AG09309 (cell line): Measurements from ENCODE around the gene KCNQ2.

Experiments used
- DNase-seq: peaks from one replicate; pipeline ENCODE4 v3.0.0-alpha.2; 2010; ENCODE audit warnings: low read depth
- H3K4me3 ChIP-seq: 2 replicates; pipeline ENCODE4 v1.5.1; 2011; ENCODE audit warnings: mild to moderate bottlenecking, low read depth, low read length, moderate library complexity; ENCODE audit not compliant: control insufficient read depth
- CTCF ChIP-seq: IDR thresholded peaks from 2 replicates; pipeline ENCODE4 v1.5.1; 2011; ENCODE audit warnings: mild to moderate bottlenecking, low read depth, low read length, inconsistent platforms; ENCODE audit not compliant: insufficient read depth, control insufficient read depth; ENCODE audit errors: missing control alignments

Gene KCNQ2

GRCh38 chr20:63455568-63455859, 16.9 kb downstream of the KCNQ2 start:
- H3K4me3 ChIP-seq, result no peak overlapping the region
- TF ChIP-seq CTCF, result no peak

GRCh38 chr20:63454731-63455567, 17.5 kb downstream of the KCNQ2 start:
- TF ChIP-seq CTCF, result no peak
- DNase-seq, result no peak
- H3K4me3 ChIP-seq, result no peak overlapping the region

More at GRCh38 chr20:63455568-63455859, 16.9 kb downstream of the KCNQ2 start:
- no peak for DNase-seq

GRCh38 chr20:63452821-63453523, 19.5 kb downstream of the KCNQ2 start:
- H3K4me3 ChIP-seq, result no peak overlapping the region
- DNase-seq, result no peak
- peak; percentile 21 for TF ChIP-seq CTCF

- H3K4me3 ChIP-seq, result no peak overlapping the region
- no peak for TF ChIP-seq CTCF
- no peak for DNase-seq
Measured at GRCh38 chr20:63452341-63452740, 20.1 kb downstream of the KCNQ2 start.

- no peak overlapping the region for H3K4me3 ChIP-seq
- TF ChIP-seq CTCF, result no peak
- DNase-seq, result no peak
Measured at GRCh38 chr20:63451821-63452220, 20.6 kb downstream of the KCNQ2 start.

GRCh38 chr20:63449796-63450730, 22.4 kb downstream of the KCNQ2 start:
- no peak for TF ChIP-seq CTCF
- no peak overlapping the region for H3K4me3 ChIP-seq
- DNase-seq, result no peak
